Activated CD4-positive, CD25-positive, alpha-beta regulatory T cell (primary cell): ENCODE data around the gene TSLP.

Source experiments
- DNase-seq, 4 experiments: peaks; one replicate each; lab custom pipeline; 2025; lab: John Stamatoyannopoulos, UW

The TSLP gene

DNA sequence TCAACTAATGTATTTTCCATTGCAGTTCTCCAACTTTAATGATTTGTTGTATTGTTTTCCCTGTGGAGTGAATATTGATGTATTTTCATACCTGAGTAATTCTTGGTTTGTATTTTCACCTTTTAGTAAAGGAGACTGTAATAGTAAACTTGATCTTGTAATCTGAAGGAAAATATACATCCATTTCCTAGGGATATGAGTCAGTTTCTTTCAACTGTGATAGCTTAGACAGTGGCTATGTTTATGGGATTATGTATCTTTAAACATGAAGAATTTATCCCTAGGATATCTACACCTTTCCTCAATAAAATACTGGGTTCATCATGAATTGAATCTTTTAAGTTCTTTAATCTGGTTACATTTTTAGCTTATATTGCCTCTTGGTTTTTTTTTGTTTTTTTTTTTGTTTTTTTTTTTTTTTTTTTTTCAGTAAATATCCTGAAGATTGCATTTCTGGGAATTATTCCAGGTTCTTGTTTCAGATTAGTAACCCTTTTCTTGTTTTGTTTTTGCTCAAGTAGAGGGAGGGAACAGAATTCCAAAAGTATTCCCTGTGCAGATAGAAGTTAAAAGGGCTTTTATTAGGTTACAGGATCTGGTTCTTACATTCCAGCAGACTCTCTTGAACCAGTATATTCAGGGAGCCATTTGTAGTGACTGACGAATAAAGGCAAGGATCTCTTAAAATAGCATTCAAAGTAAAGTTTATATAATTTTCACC is 27.7 kb downstream of the TSLP start:
- DNase-seq, result no peak

GRCh38 chr5:111106320-111106948 is 34.9 kb downstream of the TSLP start:
- no peak for DNase-seq

GRCh38 chr5:111107371-111107770 is 35.9 kb downstream of the TSLP start:
- DNase-seq, result no peak

GRCh38 chr5:111111956-111112355 is 40.4 kb downstream of the TSLP start:
- no peak for DNase-seq

GRCh38 chr5:111113678-111114077 is 42.2 kb downstream of the TSLP start:
- DNase-seq, result no peak

GRCh38 chr5:111115229-111115628 is 43.7 kb downstream of the TSLP start:
- no peak for DNase-seq

DNA sequence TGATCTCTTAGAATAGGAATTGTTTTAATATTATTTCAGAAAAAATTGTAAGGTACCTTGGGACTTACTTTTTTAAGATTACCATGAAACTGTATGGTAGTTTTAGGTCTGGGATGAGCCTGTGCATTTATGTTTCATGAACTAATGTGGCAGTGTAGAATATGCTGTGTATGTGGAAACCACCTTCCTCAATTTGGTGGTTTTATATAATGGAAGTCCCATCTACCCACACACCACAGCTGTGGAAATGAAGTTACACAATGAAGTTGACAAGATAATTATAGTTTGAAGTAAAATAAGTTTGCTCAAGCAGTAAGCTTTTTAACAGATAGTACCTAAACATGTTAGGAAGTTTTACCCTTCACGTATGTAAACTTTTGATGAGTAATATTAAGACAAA is 45.0 kb downstream of the TSLP start:
- no peak for DNase-seq

DNA sequence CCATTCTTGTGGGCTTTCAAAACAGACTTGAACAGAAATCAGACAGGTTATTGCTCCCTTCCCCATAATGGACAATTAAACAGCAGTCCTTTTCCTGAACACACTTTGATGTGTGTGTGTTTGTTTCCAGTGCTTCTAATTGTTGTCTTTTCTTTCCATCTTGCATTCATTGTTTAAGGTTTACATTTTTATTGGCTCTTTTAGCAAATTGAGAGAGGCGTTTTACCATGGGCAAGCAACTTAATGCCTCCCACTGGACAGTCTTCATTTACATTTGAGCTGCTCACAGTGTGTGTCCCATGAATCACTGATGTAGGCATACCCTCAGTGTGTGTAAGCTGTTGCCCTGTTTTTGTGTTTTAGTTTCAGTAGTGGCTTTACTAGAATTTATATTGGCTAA is 45.6 kb downstream of the TSLP start:
- no peak for DNase-seq

GRCh38 chr5:111119221-111119620 is 47.7 kb downstream of the TSLP start:
- no peak for DNase-seq

GRCh38 chr5:111119856-111120255 is 48.3 kb downstream of the TSLP start:
- no peak for DNase-seq

- no peak for DNase-seq
These were observed 49.4 kb downstream of the TSLP start for GRCh38 chr5:111120911-111121310.

- no peak for DNase-seq
These were observed 50.4 kb downstream of the TSLP start for GRCh38 chr5:111121926-111122325.

DNA sequence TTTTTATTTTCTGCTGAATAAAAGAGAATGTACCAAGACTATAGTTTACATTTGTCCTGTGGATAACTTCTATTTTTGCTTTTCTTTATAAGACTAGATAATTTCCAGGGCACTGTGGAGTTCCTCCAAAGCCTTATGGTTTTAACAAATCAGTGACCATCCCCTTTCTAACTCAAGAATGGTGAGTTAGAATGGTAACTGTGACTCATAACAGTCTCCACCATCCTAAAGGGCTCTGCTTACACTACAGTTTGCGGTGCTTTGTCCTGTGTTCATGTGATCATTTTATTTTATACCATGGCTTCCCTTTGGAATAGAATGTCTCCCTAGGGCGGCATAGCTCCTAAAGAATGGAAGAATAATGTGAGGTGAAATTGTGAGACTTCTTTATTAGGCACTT is 50.9 kb downstream of the TSLP start:
- no peak for DNase-seq

GRCh38 chr5:111124793-111125192 is 53.3 kb downstream of the TSLP start:
- DNase-seq, result no peak

- no peak for DNase-seq
These were observed 55.4 kb downstream of the TSLP start for GRCh38 chr5:111126896-111127295.
